ENCODE data around the gene GNG2.

GNG2 gene

DNA sequence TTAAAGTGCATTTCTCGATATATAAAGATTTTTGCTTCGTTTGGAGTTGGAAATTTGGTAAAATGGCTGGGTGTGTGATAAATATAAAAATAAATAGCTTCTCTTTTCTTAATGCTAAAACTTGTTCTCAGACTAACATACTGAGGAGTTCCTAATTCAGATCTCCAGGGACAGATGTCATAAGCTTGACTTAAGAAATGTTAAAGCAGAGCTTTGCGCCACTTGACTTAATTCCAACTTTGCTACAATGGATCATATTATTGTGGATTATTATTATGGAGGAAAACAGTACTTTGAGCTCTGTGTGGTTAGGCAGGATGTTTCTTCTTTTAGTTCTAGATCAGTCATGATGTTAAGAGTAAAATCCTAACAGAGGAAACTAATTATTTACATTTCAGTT lies 33.8 kb downstream of the GNG2 start:
- no peak for DNase-seq (ENCODE audit: low read depth)

DNA sequence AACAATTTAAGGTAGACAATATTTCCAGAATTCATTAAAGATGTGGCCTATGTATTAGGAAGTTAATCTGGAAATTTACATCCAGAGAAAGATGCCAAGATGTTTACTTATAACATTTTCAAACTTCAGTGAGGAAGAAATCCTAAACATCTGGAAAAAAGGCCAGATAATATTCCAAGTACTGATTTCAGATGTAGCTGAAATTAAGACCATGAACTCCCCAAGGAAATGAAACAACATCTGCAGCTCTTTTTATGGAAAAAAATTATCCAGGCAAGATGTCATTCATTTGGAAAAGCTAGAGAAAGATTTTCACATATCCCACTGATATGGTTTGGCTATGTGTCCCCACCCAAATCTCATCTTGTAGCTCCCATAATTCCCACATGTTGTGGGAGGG lies 35.0 kb downstream of the GNG2 start:
- DNase-seq (ENCODE audit: low read depth) = no peak

DNA sequence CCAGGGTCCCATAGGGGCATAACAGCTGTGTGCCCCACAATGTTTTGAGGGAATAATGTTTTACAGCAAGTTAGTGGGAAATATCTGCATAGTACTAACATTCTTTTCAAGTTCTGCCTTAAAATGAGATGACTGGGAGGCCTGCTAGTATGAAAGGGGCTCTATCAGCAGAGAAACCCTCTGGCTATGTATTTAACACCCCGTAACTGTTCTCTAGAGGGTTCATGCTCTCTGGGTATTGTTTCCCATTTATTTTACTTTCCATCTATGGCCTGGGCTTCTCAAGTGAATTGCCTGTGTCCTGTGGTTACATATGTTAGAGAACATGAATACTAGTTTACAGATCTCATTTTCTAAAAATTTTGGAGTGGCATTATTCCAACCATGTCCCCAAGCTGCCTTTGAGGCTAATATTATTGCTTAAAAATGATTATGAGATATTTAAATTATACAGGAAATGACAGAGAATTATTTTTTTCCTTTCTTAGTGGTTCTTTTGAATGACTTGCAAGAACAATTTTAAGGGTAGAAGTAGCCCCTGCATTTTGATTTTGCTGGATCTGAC lies 37.5 kb downstream of the GNG2 start:
- DNase-seq (ENCODE audit: low read depth) = no peak

DNA sequence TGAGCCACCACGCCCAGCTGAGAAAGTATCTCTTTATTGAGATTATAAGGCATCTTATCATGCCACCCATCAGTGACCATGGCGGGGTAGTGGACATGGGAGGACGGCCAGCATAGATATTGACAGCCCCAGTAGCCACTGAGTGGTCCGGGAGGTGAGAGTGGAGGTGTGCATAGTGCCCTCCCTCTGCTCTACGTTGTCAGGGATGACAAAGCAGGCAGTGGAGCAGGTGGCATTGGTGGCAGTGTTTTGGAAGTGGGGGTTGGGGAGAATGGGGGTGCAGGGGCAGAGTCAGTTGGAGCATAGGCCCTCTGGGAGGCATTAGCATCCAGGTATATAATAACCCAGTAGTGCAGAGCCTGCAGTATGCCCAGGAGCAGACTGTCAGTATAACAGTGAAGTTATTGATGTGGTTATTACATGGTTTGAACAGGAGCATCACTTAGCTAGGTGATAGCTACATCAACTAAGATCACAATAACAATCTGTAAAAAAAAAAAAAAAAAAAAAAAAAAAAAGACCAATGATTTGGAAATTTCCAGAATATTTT lies 41.1 kb downstream of the GNG2 start:
- DNase-seq (ENCODE audit: low read depth) = no peak

DNA sequence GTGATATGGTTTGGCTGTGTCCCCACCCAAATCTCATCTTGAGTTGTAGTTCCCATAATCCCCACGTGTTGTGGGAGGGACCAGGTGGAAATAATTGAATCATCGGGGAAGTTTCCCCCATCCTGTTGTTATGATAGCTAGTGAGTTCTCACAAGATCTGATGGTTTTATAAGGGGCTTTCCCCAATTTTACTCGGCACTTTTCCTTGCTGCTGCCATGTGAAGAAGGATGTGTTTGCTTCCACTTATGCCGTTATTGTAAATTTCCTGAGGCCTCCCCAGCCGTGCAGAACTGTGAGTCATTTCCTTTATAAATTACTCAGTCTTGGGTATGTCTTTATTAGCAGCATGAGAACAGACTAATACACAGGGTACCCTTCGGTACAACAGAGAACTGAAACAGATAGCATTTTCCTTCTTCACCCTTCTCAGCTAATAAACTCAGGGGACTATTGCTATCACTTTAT lies 45.3 kb downstream of the GNG2 start:
- DNase-seq (ENCODE audit: low read depth) = peak; percentile 56

DNA sequence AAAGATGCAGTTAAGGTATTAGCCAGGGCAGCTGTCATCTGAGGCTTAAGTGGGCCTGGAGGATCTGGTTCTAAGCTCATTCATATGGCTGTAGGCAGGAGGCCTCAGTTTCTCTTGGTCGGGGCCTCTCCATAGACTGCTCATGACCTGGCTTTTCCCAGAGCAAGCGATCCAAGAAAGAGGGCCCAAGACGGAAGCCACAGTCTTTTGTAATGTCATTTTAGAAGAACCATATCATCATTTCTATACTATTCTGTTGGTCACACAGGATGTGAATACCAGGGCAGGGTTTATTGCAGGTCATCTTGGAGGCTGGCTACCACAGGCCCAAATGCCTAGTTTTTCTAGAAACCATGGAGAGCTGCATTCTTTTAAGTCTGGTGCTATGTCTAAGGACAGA lies 47.7 kb downstream of the GNG2 start:
- DNase-seq (ENCODE audit: low read depth) = no peak

DNA sequence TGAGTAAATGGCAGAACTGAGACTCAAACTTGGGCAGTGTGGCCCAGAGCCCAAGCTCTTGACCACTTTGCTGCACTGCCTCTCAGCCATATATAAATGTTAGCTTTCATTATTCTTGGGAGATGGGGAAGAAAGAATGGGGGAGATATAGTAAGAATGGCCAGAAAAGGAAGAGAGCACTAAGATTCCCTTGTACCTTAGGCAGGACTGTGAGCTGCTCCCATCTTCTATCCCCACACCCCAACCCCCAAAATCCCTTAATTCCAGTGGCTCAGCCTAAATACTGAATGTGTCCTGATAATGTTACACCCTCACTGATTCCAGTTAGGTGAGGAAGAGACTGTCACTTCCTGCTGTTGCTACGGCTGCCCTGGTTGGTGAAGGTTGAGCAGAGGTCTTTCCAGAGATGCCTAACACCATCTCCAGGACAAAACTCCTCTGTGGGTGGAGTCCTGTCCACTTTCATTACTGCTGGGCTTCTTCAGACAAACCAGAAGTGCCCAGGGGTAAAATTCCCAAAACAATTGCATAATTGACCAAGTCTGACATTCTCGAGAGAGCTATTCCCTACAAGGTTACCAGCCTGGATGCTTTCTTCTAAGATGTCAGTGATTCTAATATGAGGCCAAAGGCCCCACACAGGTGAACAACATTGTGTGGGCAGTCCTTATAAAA lies 51.8 kb downstream of the GNG2 start:
- no peak for DNase-seq (ENCODE audit: low read depth)

DNA sequence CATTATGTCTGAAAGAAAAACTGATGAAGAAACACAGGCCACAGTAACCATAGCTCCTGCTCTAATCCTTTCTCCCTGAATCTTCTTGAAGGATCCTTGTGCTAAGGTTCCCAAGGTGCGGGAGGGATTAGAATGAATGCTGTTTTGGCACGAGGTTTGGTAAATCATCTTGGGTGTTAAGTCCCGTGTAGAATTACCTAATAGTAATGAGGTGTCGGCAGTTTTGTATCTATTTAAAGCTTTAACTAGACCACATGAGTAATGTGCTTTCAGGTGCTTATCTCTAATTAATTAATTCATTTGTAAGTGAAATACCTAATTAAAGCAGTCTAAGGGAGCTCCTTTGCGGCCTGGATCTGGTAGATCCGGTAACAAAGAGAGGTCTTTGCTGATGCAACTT lies 53.9 kb downstream of the GNG2 start:
- DNase-seq (ENCODE audit: low read depth) = no peak

DNA sequence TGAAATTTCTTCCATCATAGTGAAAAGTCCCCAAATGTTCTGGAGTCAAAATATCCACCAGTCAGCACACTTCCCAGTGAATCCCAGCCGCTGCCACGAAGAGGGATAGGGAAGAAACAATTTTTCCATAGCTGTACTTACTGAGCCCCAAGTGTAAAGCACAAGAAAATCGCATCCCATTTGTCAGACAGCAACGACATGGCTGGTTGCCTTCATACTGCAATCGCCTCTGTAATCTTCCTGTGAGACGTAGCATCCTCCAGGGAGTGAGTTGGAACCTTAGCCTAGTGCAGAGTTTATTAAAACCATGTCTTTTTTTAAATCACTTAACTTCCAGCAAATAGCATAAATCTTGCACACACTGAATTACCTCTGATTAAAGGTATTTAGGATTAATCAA lies 56.8 kb downstream of the GNG2 start:
- no peak for DNase-seq (ENCODE audit: low read depth)

DNA sequence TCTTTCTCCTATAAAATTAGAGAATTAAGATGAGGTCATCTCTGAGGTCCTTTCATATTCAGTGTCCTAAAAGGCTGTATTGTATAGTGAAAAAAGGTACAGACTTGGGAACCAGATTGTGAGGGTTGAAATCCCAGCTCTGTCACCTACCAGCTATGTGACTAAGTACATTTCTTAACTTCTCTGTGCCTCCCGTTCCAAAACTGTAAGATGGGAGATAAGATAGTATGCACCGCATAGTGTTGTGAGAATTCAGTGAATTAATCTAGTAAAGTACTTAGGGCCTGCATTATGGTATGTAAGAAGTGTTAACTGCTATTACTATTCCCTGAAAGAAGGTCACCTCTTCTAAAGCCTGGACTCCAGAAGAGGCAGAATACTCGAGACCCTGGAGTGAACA lies 60.6 kb downstream of the GNG2 start:
- DNase-seq (ENCODE audit: low read depth) = no peak

DNA sequence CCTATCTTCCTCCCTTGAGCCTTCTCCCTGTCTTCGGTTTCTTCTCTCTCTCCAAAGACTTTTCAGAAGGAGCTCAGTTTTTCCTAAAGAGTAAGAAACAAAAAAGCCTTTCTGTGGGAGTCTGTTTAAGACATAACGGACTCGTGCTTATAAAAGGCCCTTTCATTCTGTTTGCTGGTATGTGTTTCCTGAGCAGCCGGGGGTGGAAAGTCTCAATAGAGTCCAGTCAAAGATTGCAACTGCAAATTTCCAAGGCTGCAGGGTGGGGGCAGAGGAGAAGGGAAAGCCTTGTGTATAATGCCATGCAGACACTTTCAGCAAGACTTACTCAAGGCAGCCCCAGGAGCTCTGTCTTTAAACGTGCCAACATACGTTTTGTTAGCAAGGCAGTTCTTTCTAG lies 62.2 kb downstream of the GNG2 start:
- no peak for DNase-seq (ENCODE audit: low read depth)

DNA sequence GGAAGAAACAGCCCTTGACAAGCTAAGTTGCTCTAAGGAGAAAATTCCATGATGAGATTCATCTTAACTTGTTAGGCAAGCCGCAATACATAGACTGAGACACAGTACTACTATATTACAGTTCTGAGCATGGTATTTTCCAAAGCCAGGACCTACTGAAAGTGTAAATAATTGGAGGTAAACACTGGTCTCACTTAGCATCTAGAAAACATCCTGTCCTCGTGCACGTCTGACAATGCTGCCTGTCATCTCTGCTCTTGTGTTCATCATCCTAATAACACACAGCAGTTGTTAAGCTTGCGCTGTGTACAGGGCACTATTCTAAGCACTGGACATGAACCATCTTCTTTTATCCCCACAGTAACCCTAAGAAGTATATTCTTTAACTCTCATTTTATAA lies 64.2 kb downstream of the GNG2 start:
- DNase-seq (ENCODE audit: low read depth) = no peak

DNA sequence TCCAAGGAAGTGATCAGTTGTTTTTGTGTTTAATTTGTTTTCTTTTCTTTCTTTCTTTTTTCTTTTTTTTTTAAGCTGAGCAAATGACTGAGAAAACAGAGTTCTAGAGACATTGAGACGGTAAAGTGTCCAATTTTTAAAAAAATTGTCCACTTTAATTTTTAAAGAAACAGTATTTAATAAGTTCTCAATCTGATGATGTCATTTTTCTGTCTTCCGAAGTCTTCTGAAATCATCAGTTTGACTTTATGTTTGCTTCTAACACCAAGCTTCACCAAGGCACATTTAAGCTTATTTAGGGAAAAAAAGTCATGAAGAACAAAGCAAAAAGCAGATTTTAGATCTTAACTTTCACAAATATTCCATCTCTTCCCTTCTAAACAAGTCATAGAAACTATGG lies 65.6 kb downstream of the GNG2 start:
- DNase-seq (ENCODE audit: low read depth) = no peak

DNA sequence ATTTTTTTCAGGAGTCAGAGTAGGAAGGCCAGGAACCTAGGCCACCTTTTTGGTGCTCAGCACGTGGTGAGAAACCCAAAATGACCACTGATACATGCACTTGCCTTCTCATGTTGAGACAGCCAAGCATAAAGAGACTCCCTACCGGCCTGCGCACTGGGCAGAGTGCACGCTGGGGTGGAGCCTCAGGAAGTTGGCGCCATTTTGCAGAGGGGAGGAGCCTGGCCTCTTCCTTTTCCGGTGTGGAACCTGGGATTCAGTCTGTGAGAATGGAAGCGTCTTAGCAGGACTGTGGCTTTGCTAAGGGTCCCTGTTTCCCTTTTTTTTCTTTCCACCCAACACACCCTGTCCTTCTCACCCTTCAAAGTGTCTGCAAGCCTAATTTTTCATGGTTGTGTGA lies 66.0 kb downstream of the GNG2 start:
- no peak for DNase-seq (ENCODE audit: low read depth)

DNA sequence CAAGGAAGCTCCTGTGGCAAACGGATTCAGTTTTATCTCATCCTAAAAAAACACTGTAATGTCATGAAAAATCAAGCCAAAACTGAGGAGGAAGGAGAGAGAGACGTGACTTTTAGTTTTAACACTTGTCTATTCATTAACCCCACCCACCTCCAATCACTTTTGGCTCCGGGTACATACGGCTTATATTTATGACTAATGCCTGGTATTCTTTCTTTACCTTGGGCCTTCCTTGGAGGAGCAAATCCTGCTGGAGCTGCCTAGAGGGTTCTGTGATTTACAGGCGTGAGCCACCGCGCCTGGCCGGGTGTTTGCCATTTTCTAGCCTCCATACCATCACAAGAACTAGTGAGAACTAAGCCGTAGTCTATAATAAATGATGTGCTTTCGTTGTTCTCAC lies 68.2 kb downstream of the GNG2 start:
- no peak for DNase-seq (ENCODE audit: low read depth)

DNA sequence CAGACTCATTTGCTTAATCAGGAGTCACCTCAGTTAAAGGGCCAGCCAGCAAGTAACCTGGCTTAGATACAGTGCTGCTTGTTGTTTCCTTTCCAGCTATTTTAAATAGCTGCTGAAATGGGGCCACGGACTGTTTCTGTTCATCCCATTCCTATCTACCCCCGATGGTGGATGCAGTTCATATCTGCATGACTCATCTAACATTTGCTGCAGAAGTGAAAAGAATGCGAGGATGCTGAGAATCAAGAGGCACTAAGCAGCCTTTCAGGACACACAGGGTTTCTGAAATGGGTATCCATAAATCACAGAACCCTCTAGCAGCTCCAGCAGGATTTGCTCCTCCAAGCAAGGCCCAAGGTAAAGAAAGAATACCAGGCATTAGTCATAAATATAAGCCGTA lies 68.8 kb downstream of the GNG2 start:
- peak; percentile 27 for DNase-seq (ENCODE audit: low read depth)

DNA sequence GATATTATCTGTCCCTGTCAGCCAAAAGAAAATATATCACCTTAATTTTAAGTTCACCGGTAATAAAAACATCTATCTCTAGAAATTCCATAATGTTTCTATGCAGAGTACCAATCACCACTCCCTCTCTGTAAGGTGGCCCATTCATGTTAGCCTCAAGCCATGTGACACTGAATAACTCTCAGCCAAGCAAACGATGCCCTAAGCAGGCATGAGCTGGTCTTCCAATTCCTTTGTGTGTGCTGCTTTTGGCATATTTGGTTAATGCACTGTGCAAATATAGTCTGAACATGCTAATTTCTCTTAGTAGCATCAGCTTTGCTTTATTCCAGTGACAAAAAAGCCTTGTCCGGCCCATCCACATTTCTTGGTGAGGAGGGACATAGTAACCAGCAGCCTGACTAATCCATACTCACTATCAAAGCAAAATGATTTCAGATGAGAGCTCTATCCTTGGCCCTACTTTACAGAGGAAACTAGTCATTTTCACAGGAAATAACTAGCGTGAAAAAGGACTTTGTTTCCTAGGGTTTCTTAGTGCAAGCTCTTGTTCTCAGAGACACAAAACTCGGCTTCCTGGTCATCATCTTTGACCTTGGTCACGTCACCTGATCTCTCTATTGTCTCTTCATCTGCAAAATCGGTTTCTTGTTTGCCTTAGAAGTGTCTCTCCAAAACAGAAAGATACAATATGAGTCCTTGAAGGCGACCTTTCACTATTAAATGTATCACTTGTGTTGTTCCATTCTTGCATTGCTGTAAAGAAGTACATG lies 69.7 kb downstream of the GNG2 start:
- DNase-seq (ENCODE audit: low read depth) = no peak

DNA sequence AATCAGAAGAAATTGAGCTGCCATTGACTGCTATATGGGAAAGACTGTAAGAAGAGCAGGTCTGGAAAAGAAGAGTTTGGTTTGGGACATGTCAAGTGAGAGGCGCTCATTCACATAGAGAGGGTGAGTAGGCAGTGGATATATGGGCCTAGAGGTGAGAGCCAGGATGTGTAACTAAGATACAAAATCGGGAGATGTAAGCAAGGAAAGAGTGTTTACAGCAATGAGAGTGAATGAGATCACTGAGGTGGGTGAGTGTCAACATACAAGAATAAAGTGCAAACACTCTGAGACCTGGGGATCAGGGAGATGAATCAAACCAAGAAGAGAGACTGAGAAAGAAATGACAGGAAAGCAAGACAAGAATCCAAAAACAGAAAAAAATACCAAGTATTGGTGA lies 70.9 kb downstream of the GNG2 start:
- no peak for DNase-seq (ENCODE audit: low read depth)

DNA sequence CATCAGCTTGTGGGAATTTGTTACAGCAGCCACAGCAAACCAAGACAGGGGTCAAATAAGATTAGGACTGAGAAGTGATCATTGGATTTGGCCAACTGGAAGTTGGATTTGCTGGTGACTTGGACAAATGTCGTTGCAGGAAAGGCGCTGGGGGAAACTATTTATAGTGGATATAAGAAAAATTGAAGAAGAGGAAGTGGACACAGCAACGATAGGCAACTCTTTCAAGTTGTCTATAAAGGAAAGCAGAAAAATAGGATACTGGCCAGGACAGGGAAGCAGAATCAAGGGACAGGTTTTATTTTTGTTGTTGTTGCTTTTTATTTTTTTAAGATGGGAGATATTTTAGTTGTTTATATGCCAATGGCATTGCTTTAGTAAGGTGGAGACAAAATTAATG lies 72.8 kb downstream of the GNG2 start:
- no peak for DNase-seq (ENCODE audit: low read depth)

DNA sequence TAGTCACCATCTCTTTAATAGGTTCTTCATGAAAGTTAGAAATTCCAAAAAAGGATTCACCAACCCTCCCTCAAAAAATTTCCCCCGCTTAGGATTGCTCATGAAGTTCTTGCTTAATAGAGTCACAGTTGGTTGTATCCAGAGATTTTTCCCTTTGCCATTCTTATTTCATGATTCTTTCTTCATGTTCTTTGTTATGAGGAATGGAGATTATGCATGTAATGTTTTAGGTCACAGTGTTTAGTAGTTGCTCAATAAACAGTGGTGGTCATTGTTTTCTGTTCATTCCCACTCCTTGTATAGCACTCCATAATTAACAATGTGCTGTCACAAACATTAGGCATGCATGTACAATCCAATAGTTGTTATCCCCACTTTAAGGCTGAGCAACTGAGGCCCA lies 77.7 kb downstream of the GNG2 start:
- DNase-seq (ENCODE audit: low read depth) = no peak

DNA sequence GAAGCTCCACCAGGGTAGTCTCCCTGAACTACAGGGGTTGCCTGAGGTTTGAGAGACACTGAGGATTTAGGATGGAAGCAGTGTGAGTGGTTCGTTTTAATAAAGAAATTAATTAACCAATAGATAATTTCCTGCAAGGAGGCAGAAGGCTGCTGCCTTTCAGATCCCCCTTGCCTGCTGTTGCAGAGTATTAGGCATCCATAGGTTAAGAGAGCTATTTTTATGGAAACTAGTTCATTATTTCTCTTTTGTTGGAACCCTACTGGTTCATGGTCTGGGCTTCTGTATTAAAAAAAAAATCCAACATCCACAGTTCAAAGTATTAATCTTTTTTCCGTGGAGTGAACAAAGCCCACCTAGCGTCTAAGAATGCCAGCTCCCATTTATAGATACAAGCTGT lies 78.4 kb downstream of the GNG2 start:
- DNase-seq (ENCODE audit: low read depth) = no peak

DNA sequence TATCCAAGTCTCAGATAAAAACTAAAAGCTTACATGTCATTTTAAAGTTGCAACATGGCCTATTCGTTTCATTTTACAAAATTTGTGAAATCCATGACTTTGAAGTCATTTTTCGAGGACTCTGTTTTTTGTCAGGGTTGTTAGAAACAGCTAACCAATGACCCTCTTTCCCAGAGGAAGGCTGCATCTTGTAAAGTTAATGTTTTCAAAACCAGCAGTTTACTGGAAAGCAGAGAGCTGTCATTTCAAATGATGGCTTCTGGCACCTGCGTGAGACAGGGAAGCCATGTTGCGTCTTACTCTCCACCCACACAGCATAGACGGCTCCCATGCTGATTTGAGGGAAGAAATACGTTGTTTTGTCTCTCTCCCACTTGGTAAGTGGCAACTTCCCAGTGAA lies 78.8 kb downstream of the GNG2 start:
- DNase-seq (ENCODE audit: low read depth) = no peak

DNA sequence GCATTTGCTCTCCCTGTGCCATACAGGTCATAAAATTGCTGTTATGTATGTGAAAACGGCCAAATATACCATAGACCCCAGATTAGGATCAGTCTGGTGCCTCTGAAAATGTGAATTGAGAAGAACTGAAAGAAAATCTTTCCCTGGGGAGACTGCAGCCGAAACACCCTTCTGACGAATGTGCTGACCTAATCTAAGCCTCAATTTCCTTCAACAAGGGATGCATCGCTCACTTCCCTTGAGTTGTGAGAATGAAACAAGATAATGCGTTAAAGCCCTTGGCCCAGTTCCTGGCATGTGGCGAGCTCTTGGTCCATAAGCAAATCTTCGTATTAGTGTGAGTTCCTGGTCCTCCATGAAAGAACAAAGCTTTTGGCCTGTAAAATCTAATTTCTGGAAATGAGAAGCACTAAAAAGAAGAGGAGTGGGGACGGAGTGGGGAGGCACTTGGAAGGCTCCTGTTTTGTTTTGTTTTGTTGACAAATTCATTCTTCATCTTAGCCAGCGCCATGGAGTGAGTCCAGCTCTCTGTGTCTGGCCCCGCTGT lies 79.4 kb downstream of the GNG2 start:
- no peak for DNase-seq (ENCODE audit: low read depth)
